HG03097 (cell line): ENCODE results near the gene MEIOSIN.

Experiments used
- ATAC-seq: cut with Tn5 transposase; IDR thresholded peaks from one replicate; pipeline ENCODE4 v1.9.1; 2021; ENCODE audit not compliant: unreplicated experiment, low FRiP score

The MEIOSIN gene

DNA sequence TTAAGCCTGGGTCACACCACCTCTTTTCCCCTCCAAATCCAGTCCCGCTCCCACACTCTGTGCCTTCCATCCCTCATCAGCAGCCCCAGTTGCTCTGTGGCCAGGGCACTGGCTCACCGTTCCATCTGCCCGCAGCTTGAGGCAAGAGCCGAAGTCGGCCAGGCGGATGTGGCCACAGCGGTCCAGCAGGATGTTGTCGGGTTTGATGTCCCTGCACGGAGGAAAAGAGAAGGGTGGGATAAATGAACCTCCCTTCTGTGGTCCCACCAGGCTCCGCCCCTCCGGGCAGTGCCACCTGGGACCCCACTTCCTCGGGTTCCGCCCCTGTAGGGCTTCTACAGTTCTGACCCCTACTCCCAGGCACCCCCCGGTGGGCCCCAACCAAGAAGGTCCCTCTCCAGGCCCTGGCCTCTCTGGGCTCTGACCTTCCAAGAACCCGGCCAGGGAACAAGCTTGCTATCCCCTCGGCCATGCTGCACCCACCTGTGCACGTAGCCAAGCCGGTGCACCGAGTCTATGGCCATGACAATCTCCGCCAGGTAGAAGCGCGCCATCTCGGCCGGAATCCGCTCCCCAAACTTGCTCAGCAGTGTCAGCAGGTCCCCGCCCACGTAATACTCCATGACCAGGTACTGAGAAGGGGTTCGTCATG lies 44.9 kb downstream of the MEIOSIN start:
- ATAC-seq = no peak

DNA sequence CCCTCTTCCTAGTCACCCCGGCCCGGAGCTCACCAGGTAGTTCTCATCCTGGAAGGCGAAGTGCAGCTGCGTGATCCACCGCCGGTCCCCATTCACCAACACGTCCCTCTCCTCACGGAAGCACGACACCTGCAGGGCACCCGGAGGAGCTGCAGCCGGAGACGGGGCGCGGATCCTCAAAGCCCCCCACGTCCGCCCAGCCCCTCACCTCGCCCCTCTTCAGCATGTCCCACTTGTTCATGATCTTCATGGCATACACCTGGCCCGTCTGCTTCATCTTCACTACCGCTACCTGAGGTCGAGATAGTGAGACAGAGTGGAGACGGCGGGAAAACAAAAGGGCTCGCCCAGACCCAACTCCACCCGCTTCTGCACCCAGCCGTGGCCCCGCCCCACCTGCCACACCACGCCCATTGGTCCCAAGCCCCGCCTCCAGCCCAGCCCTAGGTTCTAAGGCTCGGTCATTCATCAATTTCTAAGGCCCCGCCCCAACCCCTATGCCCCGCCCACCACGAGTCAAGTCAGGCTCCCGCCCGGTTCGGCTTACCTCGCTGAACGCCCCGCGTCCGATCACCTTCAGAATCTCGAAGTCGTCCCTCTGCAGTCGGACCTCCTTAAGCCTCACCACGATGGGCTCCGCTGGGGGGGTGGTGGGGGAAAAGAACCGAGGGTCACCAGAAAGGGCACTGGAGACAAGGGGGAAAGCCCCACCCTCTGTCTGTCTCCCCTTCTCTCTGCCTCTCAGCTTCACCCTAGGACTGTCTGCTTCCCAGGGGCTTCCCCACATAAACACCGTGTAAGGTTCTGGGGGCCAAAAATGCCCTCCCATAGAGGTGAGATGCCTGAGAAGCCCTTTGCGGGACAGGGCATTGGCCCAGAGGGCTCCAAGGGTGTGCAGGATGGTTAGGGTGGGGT lies 46.2 kb downstream of the MEIOSIN start:
- ATAC-seq = peak; percentile 70

DNA sequence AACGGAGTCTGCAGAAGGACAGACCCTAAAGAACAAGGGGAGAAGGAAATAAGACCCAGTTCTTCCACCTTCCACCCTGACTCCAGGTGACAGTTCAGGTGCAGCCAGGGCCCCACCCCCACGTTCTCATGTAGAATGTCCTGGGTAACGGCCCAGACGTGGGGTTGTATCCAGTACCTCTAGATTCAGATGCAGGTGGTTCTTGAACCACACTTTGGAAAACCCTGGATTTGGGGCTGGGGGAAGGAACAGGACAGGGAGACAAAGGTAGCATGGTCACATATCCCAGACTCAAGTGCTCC lies 46.9 kb downstream of the MEIOSIN start:
- no peak for ATAC-seq

DNA sequence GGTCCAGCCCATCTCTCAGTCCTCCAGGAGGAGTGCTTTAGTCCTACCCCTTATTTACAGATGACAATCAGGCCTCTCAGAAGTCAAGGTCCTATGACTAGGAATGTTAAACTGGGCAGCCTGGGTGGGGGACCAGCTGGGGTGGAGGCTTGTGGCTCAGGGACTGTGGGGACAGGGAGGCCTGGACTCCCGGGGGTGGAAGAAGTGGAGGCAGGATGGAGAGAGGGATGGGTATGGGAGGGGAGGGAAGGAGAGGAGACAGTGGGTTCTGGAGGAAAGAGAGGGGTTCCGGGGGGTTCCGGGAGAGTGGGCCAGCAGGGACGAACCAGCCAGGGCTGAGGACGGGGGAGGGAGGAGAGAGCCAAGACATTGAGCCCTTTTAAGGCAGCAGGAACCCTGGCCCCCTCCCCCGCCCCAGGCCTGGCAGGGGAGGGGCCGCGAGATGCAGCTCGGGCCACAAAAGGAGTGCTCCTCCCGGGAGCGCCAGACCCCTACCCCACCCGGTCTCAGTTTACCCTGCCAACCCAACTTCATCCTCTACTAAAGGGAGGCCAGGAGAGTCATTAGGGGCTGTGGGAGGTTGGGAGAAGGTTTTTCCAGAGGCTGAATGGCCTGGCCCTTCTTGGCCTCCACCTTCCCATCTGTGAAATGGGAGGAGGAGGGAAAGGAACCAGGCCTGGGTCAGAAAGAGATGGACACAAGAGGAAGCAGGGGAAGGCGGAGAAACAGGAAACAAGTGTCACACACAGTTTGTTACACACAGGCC lies 47.4 kb downstream of the MEIOSIN start:
- ATAC-seq = no peak

DNA sequence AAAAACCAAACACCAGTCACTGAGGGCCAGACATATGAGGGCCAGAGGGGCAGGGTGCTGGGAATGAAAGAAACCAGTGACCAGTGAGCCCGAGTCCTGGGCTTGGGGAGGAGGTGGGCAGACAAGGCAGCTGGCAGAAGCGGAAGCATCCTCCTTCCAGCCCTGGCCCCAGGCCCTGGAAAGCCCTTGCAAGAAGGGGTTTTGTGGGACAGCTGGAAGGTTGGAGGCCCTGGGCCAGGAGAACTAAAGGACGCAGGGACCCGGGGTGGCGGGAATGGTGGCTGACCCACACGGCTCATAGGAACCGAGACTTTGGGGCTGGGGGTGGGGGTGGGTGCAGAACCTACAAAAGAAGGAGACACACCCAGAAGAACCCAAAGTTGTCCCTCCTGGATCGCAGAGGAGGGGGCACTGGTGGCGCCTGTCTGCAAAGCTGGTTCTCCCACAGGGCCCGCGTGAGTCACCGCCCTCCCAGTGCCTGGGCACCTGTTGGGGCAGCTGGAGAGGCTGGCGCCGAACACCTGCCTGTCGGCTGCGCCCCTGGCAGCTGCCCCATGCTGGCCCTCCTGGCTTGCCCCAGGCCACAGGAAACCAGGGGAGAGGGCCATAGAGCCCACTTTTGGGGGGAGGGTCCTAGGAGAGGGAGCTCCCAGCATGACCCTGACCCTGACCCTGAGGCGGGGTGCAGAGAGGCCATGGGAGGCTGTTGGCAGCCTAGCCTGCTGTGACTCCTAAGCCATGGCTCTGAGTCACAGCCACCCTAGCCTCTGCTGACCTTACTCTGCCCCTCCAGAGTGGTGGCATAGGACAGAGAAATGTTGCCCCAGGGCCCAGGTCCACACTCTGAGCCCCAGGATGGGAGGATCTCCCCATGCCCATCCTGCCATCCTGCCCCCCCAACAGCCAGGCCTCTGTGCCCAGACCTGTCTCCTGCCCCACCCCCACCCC lies 48.2 kb downstream of the MEIOSIN start:
- ATAC-seq = no peak

DNA sequence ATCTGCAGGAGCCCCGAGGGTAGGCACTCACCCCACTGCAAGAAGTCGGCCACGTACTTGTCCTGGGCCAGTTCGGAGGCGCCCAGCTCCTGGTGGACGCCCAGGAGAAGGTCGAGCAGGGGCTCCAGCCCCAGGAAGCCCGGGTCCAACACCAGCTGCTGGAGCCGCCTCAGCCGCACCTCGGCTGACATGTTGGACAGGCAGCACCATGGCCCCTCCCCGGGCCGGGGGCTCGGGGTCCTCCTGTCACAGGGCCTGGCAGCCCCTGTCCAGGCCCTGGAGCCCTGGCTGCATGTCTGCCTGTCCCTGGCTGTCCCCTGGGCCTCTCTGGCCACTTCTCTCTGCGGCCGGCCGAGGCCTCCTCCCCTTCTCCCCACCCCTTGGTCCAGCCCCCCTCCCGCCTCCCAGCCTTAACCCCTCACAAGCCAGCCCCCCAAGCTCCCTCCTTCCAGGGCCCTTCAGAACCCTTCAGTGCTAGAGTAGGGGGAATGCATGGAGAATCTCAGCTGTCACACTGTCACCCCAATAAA lies 49.0 kb downstream of the MEIOSIN start, which contains the start of gene DMPK:
TSS of gene DMPK (minus strand) at position 329 of the 530 bp plus-strand sequence. CDS start at position 191, 138 bp downstream.
- no peak for ATAC-seq

DNA sequence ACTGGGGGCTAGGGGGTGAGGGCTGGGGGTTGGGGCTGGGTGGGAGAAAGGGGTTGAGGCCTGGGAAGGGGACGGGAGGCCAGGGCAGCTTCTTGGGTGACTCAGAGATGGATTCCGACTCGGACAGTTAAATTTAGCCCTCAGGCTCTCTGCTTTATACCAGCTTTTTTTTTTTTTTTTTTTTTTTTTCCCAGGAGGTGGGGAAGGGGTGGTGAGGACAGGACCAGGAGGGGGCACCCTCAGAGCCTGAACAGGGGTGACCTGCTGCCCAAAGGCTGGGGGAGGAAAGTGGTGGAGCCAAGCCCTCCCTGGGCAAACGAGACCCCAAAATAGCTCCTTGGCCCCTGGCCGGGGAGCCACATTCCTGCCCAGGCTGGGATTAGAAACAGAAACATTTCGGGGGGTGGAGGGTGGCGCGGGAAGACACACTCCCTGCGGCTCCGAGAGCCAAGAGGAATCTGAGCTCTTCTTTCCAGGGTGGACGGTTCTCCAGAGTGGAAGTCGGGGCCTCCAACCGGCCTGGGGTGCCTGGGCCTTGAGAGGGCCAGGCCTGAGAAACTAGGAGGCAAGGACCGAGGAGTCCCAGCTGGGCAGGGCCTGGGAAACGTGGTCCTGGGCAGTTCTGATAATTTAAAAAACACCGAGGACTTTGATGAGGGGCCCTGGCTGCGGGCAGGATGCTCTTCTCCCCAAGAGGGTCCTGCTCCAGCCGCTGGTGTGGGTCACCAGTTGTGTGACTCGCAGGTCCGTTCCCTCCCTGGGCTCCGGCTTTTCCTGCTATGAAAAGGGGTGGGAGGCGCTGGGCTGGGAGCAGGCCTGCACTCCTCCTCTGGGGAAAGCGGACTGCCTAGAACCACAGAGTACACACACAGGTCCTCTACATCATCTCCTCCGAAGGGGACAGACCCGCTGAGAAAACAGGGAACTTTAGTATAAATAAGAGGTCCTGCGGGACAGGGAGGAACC lies 49.9 kb downstream of the MEIOSIN start:
- no peak for ATAC-seq

DNA sequence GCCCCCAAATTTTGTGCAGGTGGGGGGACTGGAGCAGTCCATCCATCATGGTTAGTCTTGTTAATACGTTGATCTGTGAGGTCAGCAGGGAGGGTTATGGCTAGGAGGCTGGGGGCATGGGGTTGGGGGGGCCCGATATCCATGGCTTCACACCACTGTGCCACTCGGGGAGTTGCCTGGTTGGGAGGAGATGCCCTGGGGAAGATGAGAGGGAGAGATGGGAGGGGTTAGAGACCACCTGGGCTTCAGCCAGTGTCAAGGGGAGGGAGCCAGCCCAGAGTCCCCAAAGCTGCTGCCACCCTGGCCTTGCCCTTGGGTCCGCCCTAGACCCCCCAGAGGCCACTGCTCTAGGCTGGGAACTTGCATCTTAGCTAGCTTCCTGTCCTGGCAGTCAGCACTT lies 50.9 kb downstream of the MEIOSIN start:
- no peak for ATAC-seq

DNA sequence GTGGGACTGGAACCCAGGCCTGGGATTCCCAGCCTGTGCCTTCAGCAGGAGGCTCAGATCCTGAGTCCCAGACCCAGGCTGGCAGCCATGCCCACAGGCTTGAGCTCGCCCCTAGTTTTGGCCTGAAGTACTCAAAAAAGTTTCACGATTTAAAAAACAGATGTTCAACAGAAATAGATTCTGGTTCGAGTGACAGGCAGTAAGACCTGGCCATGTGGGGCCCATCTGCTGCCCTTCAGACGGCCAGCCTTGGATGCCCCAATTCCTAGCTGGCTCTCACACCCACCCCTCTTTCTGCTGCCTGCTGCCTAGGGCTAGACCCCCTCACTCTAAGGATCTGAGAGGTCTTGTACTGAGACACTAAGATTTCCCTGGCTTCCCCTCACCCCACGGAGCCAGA lies 51.9 kb downstream of the MEIOSIN start:
- ATAC-seq = no peak

DNA sequence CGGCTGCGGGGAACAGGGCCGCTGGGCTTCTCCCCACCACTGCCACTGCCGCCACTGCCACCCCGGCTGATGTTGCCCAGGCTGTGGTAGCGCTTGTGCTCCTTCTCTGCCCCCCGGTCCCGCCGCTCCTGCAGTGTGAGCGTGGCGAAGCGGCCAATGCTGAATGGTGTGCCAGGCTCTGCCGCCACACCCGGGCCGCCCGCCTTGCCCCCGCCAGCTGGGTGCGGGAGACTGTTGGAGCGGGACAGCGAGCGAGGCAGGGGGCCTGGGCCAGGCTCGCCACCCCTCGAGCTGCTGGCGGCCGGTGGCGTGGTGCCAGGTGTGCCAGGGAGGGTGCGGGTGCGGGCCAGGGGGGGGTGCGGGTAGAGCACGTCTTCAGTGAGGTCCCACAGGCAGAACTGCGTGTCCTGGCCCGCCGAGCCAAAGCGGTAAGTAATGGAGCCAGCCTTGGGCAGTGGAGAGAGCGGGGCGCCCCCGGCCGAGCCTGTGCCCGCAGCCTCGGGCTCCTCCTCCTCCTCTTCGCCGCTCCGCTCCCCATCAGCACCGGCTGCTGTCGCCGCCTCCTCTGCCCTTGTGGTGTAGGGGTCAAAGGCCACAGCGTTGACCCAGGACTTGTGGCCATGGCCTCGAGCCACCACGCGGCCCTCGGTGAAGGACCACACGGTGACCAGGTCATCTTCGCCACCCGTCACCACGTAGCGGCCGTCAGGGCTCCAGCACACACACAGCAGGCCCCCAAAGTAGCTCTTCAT lies 52.7 kb downstream of the MEIOSIN start:
- no peak for ATAC-seq

DNA sequence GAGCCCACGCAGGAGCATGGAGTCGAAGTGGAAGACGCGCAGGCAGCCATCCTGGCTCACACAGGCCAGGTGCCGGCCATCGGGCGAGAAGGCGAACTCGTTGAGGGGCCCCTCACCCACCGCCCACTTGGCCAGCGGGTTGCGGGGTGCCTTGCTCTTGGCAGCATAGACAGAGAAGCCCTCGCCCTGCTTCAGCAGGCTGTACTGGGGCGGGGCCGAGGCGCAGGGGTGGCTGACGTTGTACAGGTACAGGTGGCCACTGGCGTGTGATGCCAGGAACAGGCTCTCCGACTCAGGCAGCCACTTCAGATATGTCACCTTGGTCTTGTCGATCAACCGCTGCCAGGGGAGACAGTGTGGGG lies 53.3 kb downstream of the MEIOSIN start:
- no peak for ATAC-seq

DNA sequence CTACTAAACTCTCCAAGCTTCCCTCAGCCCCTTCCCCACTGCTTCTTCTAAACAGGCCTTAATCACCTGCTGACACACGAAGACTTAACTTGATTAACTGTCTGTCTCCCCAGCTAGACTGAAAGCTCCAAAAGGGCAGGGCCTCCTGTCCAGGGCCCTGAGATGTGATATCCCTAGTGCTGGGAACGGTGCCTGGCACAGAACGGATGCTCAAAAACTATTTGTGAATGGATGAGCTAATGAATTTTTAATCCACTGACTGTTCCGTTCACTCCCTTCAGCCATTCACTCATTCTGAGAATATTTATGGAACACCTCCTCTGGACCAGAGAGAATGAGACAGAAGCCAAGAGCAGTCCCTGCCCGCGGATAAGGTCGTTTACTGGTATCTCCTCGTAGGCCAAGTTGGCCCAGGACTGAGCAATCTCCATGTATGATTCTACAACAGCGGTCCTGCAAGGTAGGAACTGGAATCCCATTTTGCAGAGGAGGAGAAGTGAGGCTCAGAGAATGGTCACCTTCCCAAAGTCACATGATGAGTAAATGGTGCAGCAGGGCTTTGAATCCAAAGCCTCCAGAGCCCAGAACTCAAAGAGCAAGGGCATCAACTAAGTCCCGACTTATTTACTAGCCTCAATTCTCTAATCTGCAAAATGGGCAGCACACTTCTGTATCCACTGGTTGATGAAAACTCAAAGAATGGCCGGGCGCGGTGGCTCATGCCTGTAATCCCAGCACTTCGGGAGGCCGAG lies 56.0 kb downstream of the MEIOSIN start:
- no peak for ATAC-seq

DNA sequence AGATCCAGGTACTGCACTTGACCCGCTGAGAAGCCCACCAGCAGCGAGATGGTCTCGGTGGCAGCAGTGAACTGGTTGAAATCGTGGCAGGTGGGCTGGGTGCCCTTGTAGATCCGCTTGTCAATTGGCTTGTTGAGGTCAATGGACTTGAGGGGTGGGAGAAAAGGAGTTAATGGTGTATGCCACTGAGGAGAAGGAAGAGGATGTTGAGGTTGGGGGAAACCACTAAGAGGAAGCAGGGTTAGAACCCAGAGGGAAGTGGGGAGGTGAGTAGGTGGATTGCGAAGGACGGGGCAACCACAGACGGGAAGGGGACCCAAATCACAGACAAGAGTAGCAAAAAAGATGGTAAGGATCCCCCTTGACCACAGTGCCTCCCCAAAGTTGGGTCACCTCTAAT lies 57.7 kb downstream of the MEIOSIN start:
- no peak for ATAC-seq

DNA sequence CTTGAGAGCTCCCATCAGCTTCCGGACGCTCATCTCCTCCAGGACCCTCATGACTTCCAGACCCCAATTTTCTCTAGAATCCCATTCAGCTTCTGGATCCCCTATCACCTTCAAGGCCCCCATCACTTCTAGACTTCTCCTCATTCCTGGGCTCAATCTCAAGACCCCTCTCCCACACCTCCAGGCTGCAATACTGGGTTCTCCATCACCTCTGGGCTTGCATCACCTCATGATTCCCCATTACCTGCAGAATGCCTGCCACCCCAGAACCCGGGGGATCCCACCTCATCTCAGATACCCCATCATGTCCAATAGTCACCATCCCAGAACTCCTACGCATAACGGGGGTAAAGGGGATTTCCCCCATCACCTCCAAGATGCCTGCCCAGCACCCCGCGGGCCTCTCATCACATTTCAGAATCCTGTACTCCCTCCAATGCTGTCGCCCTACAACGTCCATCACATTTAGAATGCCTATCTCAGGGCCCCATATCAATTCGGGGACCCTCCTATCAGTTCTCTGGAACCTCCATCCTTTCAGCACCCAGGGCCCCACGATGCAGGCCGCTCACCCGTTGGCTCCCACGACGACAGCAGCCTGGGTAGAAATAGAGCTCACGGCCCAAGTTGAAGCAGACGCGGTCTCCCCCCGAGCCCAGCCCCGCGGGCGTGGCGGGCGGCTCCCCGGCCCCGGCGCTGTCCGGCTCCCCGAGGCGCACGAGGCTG lies 58.7 kb downstream of the MEIOSIN start:
- peak; percentile 23 for ATAC-seq

DNA sequence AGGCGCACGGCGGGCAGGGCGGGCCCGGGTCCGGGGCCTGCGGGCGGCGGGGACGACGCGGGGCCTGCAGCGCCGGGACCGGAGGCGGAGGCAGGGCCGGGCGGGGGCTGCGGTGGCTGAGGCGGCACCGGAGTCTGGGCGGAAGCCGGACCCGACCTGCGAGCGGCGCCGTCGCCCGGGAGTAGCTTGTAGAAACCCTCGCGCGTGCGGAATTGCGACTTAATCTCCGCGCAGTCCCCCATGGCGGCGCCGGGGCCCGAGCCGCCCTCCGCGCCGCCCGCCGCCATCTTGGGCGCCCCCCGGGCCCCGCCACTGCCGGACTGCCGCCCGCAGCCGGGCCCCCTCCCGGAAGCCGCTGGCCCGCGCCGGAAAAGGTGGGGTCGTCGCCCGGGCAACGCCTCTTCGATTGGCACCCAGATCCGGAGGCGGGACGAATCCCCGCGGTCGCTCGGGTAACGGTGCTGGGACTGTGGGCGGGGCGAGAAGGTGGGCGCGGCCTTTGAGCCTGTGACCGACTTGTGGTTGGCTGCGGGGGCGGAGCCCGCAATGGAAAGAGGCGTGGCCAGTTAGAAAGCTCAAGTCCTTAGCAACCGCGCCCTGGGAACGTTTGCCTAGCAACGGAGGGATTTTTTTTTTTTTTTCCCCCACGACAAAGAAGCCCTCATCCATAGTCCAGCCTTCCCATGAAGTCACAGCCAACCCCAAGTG lies 59.4 kb downstream of the MEIOSIN start, which contains the start of gene DMWD:
TSS of gene DMWD (minus strand) at position 376 of the 708 bp plus-strand sequence. CDS start at position 287, 89 bp downstream.
- peak; percentile 82 for ATAC-seq

DNA sequence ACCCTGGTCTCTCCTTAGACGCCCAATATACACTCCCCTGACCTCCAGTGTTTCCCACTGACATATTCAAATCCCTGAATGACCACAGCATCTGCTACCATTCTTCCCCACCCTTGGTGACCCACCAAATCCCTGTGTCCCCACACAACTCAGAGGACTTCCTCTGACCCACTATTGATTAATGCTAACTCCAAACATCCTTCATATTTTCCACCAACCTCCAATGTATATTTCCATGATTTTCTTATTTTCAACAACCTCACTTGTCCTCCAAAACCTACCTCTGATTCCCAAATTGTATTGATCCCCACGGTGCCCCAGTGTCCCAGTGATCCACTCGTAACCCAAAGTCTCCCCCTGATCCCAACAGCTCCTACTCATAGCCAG lies 59.9 kb downstream of the MEIOSIN start:
- ATAC-seq = no peak
